B cell (primary cell): ENCODE data around the gene XPNPEP1. TPM values are rescaled to one million over a fixed set of nuclear protein-coding genes. Genes with fewer than 3 reads are reported as not detected.

ENCODE experiments used
- ATAC-seq: fragments of 200-7000 bp; cut with Tn5 transposase; one replicate; pipeline ENCODE4 v1.10.0; 2021; ENCODE audit warnings: low read depth, mild to moderate bottlenecking, moderate number of reproducible peaks, moderate library complexity
- CTCF ChIA-PET: fragments of 350-600 bp; sonication (Branson Sonifier 250); formaldehyde crosslinking; loops from one replicate; lab custom pipeline; 2021; ENCODE audit warnings: antibody characterized with exemption, inconsistent platforms; lab: Charles Lee
- POLR2A ChIA-PET: fragments of 350-600 bp; sonication (Branson Sonifier 250); formaldehyde crosslinking; loops from one replicate; lab custom pipeline; 2021; ENCODE audit warnings: antibody characterized with exemption; lab: Charles Lee
- DNase-seq: peaks from one replicate; pipeline ENCODE4 v3.0.0; 2013
- H2AFZ ChIP-seq: 2 replicates; pipeline ENCODE4 v1.6.1; 2012; ENCODE audit warnings: mild to moderate bottlenecking, low read depth, low read length; ENCODE audit not compliant: insufficient read depth, poor library complexity, severe bottlenecking
- H3K27ac ChIP-seq, 2 donors: 1 replicate in 1 of 2; 2 replicates in 1 of 2; pipeline ENCODE4 v1.5.1; 2012 to 2013; ENCODE audit warnings: low read length in 2 of 2, mild to moderate bottlenecking in 2 of 2, moderate library complexity in 1 of 2
- H3K27me3 ChIP-seq, 4 experiments: fragments of 200-600 bp in 1 of 4; sonication (generic) in 1 of 4; replicated peaks in 1 of 4; 1 replicate in 2 of 4; 2 replicates in 2 of 4; pipeline versions ENCODE4 v1.6.1 to v1.7.0; 2013 to 2016; ENCODE audit warnings: low read length in 3 of 4, mild to moderate bottlenecking in 2 of 4, mixed read lengths in 1 of 4, moderate library complexity in 1 of 4; ENCODE audit not compliant: insufficient read depth in 4 of 4, control insufficient read depth in 3 of 4; ENCODE audit errors: control extremely low read depth in 1 of 4
- H3K36me3 ChIP-seq, 2 experiments: replicated peaks in 1 of 2; 1 replicate in 1 of 2; 2 replicates in 1 of 2; pipeline versions ENCODE4 v1.6.1 to v1.7.1; 2013; ENCODE audit warnings: low read length in 1 of 2; ENCODE audit not compliant: insufficient read depth in 2 of 2, control insufficient read depth in 1 of 2; ENCODE audit errors: control extremely low read depth in 1 of 2, extremely low read depth in 1 of 2
- H3K4me1 ChIP-seq, 2 donors: fragments of 200-600 bp in 1 of 2; sonication (generic) in 1 of 2; 1 replicate in 1 of 2; 2 replicates in 1 of 2; pipeline versions ENCODE4 v1.5.1 to v1.6.1; 2013 to 2017; ENCODE audit warnings: low read length in 2 of 2; ENCODE audit not compliant: control insufficient read depth in 2 of 2, insufficient read depth in 2 of 2
- H3K4me2 ChIP-seq: replicated peaks from 2 replicates; pipeline ENCODE3; 2012; ENCODE audit warnings: mild to moderate bottlenecking, low read depth, low read length; ENCODE audit not compliant: poor library complexity, severe bottlenecking
- H3K4me3 ChIP-seq, 5 experiments: fragments of 200-600 bp in 1 of 5; sonication (generic) in 1 of 5; 1 replicate in 3 of 5; 2 replicates in 2 of 5; pipeline versions ENCODE4 v1.5.1 to v1.7.0; 2011 to 2016; ENCODE audit warnings: low read length in 4 of 5, mild to moderate bottlenecking in 4 of 5, low read depth in 2 of 5, control low read depth in 1 of 5, moderate library complexity in 1 of 5; ENCODE audit not compliant: insufficient read depth in 1 of 5; ENCODE audit errors: control extremely low read depth in 1 of 5, extremely low read depth in 1 of 5
- H3K79me2 ChIP-seq: fragments of 200-600 bp; sonication (generic); one replicate; pipeline ENCODE4 v1.6.0; 2016; ENCODE audit warnings: low read length; ENCODE audit not compliant: control insufficient read depth, insufficient read depth
- H3K9ac ChIP-seq: fragments of 200-600 bp; sonication (generic); 2 replicates; pipeline ENCODE4 v1.6.1; 2017; ENCODE audit warnings: mild to moderate bottlenecking, low read length, moderate library complexity
- H3K9me3 ChIP-seq, 3 donors: one replicate each; pipeline versions ENCODE4 v1.6.1 to v1.7.1; 2013; ENCODE audit warnings: low read length in 2 of 3; ENCODE audit not compliant: control insufficient read depth in 2 of 3, insufficient read depth in 1 of 3; ENCODE audit errors: control extremely low read depth in 1 of 3
- H4K20me1 ChIP-seq: 2 replicates; pipeline ENCODE4 v1.6.0; 2012; ENCODE audit warnings: mild to moderate bottlenecking, low read length; ENCODE audit not compliant: insufficient read depth, control insufficient read depth, poor library complexity, severe bottlenecking
- H3K27ac Mint-ChIP-seq: one replicate; pipeline ENCODE4 v1.8.0; 2021; ENCODE audit warnings: mixed read lengths
- H3K27me3 Mint-ChIP-seq: one replicate; pipeline ENCODE4 v1.8.0; 2021; ENCODE audit warnings: mixed read lengths
- H3K4me1 Mint-ChIP-seq: one replicate; pipeline ENCODE4 v1.8.0; 2021; ENCODE audit warnings: mixed read lengths
- H3K4me3 Mint-ChIP-seq: one replicate; pipeline ENCODE4 v1.8.0; 2021; ENCODE audit warnings: mixed read lengths
- H3K9me3 Mint-ChIP-seq: one replicate; pipeline ENCODE4 v1.8.0; 2022; ENCODE audit warnings: mixed read lengths; ENCODE audit not compliant: insufficient read depth
- EZH2 ChIP-seq: IDR thresholded peaks from 2 replicates; pipeline ENCODE4 v1.6.1; 2012; ENCODE audit warnings: borderline replicate concordance, low read depth, mild to moderate bottlenecking, moderate library complexity, low read length; ENCODE audit not compliant: insufficient read depth, poor library complexity, severe bottlenecking
- WGBS: methylation state at CpG from one replicate; pipeline ENCODE4 v1.1.5; 2013; ENCODE audit warnings: missing lambda C conversion rate; ENCODE audit not compliant: insufficient coverage; 5-methylcytosine and 5-hydroxymethylcytosine counted together
- intact Hi-C: fragments of 100-400 bp; cut with micrococcal nuclease; formaldehyde crosslinking; loops from one replicate; pipeline ENCODE4 v1.10.0; 2022
- polyA plus RNA-seq: library from polyadenylated mRNA; depleted of rRNA; stranded (reverse); fragments of >200 nt; gene quantifications from 2 replicates; pipeline ENCODE4 v1.2.3, GENCODE V29; 2012
- total RNA-seq, 2 donors: library from RNA; stranded (reverse); fragments of 120-200 nt in 1 of 2; gene quantifications; 1 replicate in 1 of 2; 2 replicates in 1 of 2; pipeline versions ENCODE4 v1.2.3 to v1.2.4, GENCODE V29; 2013 to 2022
- TF ChIP-seq, protein P1 (sequence below): fragments of 200-600 bp; IDR thresholded peaks from one replicate; pipeline ENCODE4 v1.8.0; 2022; ENCODE audit warnings: antibody characterized with exemption, mild to moderate bottlenecking

Gene XPNPEP1
- total and polyA plus RNA-seq, 2 donors (not counting 1 experiment from before 2014, with no cell fraction given): 60.6 to 70.8 TPM

GRCh38 chr10:109862738-109863137 lies 60.6 kb downstream of the XPNPEP1 start:
- ATAC-seq: no peak
- Mint-ChIP-seq H3K27me3 (no peaks in the 10 kb centered on the region), H3K4me1 (peaks cover 14% of the 10 kb centered on the region), H3K27ac (no peak overlapping the region), H3K4me3 (no peak overlapping the region), H3K9me3 (peaks cover 7% of the 10 kb centered on the region)
- Histone ChIP-seq H3K27me3 (no peaks in the 10 kb centered on the region), H4K20me1 (no peaks in the 10 kb centered on the region), H2AFZ (no peak overlapping the region), H3K4me2 (no peak overlapping the region), H3K4me3 (no peak overlapping the region), H3K9ac (no peak overlapping the region), H3K36me3 (peaks cover 0 to 41% of the 10 kb centered on the region in 2 experiments), H3K79me2 (no peaks in the 10 kb centered on the region), H3K27ac (no peak overlapping the region), H3K4me1 (peaks cover 0 to 3% of the 10 kb centered on the region in 2 donors), H3K9me3 (peaks cover 0 to 3% (median 0%) of the 10 kb centered on the region in 3 donors)
- CTCF ChIA-PET: interaction anchor here (1.2 to 1.3 kb wide), 2 partner anchors 10 to 21 kb away, joined by 3 to 4 read pairs; no protein-coding TSS in a partner anchor
- intact Hi-C loops: no loop called here
- no peak for TF ChIP-seq EZH2
- POLR2A ChIA-PET: no interaction called here
- DNase-seq: no peak

- H3K79me2 ChIP-seq: no peaks in the 10 kb centered on the region
- H3K27me3 ChIP-seq: no peaks in the 10 kb centered on the region
- peaks cover 0 to 3% (median 0%) of the 10 kb centered on the region in 3 donors for H3K9me3 ChIP-seq
- no peak overlapping the region for H3K27ac Mint-ChIP-seq
- H3K27ac ChIP-seq: no peak overlapping the region
- peaks cover 14% of the 10 kb centered on the region for H3K4me1 Mint-ChIP-seq
- H3K4me2 ChIP-seq: no peak overlapping the region
- peaks cover 7% of the 10 kb centered on the region for H3K9me3 Mint-ChIP-seq
- H3K9ac ChIP-seq: no peak overlapping the region
- WGBS: 79% methylated on average over 6 of the region's 6 CpGs
- H3K36me3 ChIP-seq: peaks cover 0 to 34% of the 10 kb centered on the region in 2 experiments
- H3K27me3 Mint-ChIP-seq: no peaks in the 10 kb centered on the region
- no peak for DNase-seq
- no peak overlapping the region for H2AFZ ChIP-seq
- H3K4me3 ChIP-seq: no peak overlapping the region
- peaks cover 0 to 3% of the 10 kb centered on the region in 2 donors for H3K4me1 ChIP-seq
- POLR2A ChIA-PET: no interaction called here
- CTCF ChIA-PET: interaction anchor here (1.3 kb wide), 1 partner anchor 22 kb away, joined by 3 read pairs; no protein-coding TSS in a partner anchor
- H3K4me3 Mint-ChIP-seq: no peak overlapping the region
- H4K20me1 ChIP-seq: no peaks in the 10 kb centered on the region
- no peak for TF ChIP-seq EZH2
- TF ChIP-seq, protein P1, sequence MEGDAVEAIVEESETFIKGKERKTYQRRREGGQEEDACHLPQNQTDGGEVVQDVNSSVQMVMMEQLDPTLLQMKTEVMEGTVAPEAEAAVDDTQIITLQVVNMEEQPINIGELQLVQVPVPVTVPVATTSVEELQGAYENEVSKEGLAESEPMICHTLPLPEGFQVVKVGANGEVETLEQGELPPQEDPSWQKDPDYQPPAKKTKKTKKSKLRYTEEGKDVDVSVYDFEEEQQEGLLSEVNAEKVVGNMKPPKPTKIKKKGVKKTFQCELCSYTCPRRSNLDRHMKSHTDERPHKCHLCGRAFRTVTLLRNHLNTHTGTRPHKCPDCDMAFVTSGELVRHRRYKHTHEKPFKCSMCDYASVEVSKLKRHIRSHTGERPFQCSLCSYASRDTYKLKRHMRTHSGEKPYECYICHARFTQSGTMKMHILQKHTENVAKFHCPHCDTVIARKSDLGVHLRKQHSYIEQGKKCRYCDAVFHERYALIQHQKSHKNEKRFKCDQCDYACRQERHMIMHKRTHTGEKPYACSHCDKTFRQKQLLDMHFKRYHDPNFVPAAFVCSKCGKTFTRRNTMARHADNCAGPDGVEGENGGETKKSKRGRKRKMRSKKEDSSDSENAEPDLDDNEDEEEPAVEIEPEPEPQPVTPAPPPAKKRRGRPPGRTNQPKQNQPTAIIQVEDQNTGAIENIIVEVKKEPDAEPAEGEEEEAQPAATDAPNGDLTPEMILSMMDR: no peak
- no peak for ATAC-seq
- intact Hi-C loops: no loop called here
These were observed 61.3 kb downstream of the XPNPEP1 start for GRCh38 chr10:109862041-109862440.
